ENCODE measurements around the gene PTX4.

Gene PTX4

GRCh38 chr16:1532771-1533170 lies 44.0 kb upstream of the PTX4 start:
- TF ChIP-seq CTCF (IDR thresholded peaks at IDR 0.05): no peak

- no peak for TF ChIP-seq CTCF (IDR thresholded peaks at IDR 0.05)
Measured at GRCh38 chr16:1532081-1532760, 43.5 kb upstream of the PTX4 start.

GRCh38 chr16:1531638-1531910 lies 42.8 kb upstream of the PTX4 start:
- TF ChIP-seq CTCF (IDR thresholded peaks at IDR 0.05): no peak

GRCh38 chr16:1530883-1531637 lies 42.3 kb upstream of the PTX4 start:
- no peak for TF ChIP-seq CTCF (IDR thresholded peaks at IDR 0.05)

GRCh38 chr16:1530349-1530882 lies 41.7 kb upstream of the PTX4 start:
- TF ChIP-seq CTCF (IDR thresholded peaks at IDR 0.05): no peak

- no peak for TF ChIP-seq CTCF (IDR thresholded peaks at IDR 0.05)
Measured at GRCh38 chr16:1528921-1529537, 40.3 kb upstream of the PTX4 start.

- no peak for TF ChIP-seq CTCF (IDR thresholded peaks at IDR 0.05)
Measured at GRCh38 chr16:1527836-1528811, 39.4 kb upstream of the PTX4 start.
